Measurements from ENCODE around the gene UCKL1. TPM values are rescaled to one million over a fixed set of nuclear protein-coding genes. Genes with fewer than 3 reads are reported as not detected.

Gene UCKL1
- total and polyA plus RNA-seq, 7 experiments from 2014 or later = 20.5 to 49.0 (median 44.8) TPM

- ChIA-PET POLR2A (interaction anchor here (1.1 to 2.7 kb wide), 5 partner anchors 10 to 105 kb away, joined by 4 to 21 read pairs (median 12); partner anchors contain the start of genes SAMD10, TCEA2 and TPD52L2), CTCF (interaction anchor here (0.5 to 2.3 kb wide), 2 partner anchors 16 to 86 kb away, joined by 3 to 8 read pairs; no protein-coding TSS in a partner anchor)
- peak overlapping the region in 5 of 10 donors; percentile 22 to 87 (median 85) for H3K4me3 Mint-ChIP-seq
- peak overlapping the region in 6 of 9 donors; percentile 28 to 86 (median 71) for H3K27ac Mint-ChIP-seq
- Histone ChIP-seq H3K4me1 (ENCODE audit: control insufficient read depth in 2 of 2, insufficient read depth in 2 of 2, low read length in 2 of 2) (peaks cover 18 to 26% of the 10 kb centered on the region in 2 donors), H3K27me3 (ENCODE audit: control insufficient read depth in 2 of 2, insufficient read depth in 2 of 2, low read length in 2 of 2) (no peaks in the 10 kb centered on the region), H3K36me3 (ENCODE audit: control insufficient read depth in 2 of 3, insufficient read depth in 3 of 3, low read length in 3 of 3) (peaks cover 0 to 48% (median 0%) of the 10 kb centered on the region in 3 experiments), H3K27ac (ENCODE audit: low read depth, low read length) (peak overlapping the region; percentile 70), H3K9me3 (ENCODE audit: control insufficient read depth in 2 of 3, low read length in 3 of 3) (no peaks in the 10 kb centered on the region), H3K4me3 (ENCODE audit: low read length) (no peak overlapping the region)
- no peaks in the 10 kb centered on the region for H3K27me3 Mint-ChIP-seq
- intact Hi-C loops (cut with micrococcal nuclease) = loop anchor here (1.0 to 5.0 kb wide), 9 partner anchors 11 to 741 kb away; partner anchors contain the start of genes YTHDF1 (in 2 of the 2), ARFRP1 (in 1 of the 2), C20orf204 (in 1 of the 2) and GMEB2 (in 1 of the 2)
- H3K36me3 Mint-ChIP-seq = peaks cover 0 to 10% (median 0%) of the 10 kb centered on the region in 5 donors
- ATAC-seq (no peak), DNase-seq (peak in 1 of 9 donors; percentile 70)
- H3K9me3 Mint-ChIP-seq = peaks cover 0 to 2% (median 0%) of the 10 kb centered on the region in 11 donors
- H3K4me1 Mint-ChIP-seq = peaks cover 19 to 32% (median 27%) of the 10 kb centered on the region in 7 donors
Observed at GRCh38 chr20:63957690-63958441, 1.6 kb upstream of the UCKL1 start.

DNA sequence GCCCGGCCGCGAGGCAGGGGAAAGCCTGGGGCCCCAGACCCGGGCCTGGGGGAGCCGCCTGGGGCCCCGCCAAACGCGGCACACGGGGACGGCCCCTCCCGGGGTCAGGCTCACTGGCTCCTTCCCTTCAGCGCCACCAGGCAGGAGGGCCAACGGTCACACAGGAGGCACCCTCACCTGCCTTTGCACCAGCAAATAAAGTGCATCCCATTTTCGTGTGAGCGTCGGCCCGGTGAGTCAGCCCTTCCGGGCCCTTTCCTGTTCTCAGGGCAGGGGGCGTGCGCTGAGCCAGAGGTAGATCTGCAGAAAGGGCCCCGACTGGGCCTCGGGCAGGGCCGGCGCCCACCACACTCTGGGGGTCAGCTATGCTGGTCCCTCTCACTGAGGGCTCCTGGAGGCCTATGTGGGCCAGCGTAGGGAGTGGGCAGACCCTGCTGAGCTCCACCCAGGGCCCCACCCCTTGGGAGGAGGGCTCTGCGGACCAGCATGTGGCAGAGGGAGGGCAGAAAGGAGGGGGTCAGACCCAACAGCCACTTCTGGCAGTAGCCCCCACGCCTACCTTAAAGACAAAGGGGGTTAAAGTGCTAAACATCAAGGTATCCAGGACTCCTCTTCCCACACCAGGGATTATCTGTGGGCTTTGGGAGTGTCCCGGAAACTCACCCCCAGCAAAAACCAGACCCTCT is 931 bp upstream of the UCKL1 start:
- H3K36me3 ChIP-seq (ENCODE audit: control insufficient read depth in 2 of 3, insufficient read depth in 3 of 3, low read length in 3 of 3) = peaks cover 0 to 46% (median 0%) of the 10 kb centered on the region in 3 experiments
- peak overlapping the region in 8 of 9 donors; percentile 36 to 86 (median 71) for H3K27ac Mint-ChIP-seq
- peak overlapping the region; percentile 62 for H3K4me3 ChIP-seq (ENCODE audit: low read length)

DNA sequence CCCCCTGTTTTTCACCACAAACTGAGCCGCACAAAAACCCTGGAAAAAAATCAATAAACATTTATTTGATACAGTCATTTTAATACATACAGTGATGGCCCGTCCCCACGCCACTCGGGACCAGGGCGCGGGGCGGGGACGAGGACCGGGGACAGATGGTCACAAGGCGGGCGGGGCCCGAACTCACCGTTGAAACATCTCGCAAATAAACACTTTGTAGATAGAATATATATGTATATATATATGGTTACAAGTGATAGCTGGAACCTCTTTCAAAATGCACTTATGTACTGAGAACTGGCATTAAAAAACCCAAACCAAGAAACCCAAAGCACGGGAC is 418 bp upstream of the UCKL1 start:
- Mint-ChIP-seq H3K27ac (peak overlapping the region; percentile 32 to 89 (median 80)), H3K4me3 (peak overlapping the region; percentile 79 to 87 (median 86)), H3K4me1 (peaks cover 19 to 37% (median 27%) of the 10 kb centered on the region in 7 donors), H3K36me3 (peaks cover 0 to 7% (median 0%) of the 10 kb centered on the region in 5 donors), H3K9me3 (peaks cover 0 to 4% (median 0%) of the 10 kb centered on the region in 11 donors), H3K27me3 (no peaks in the 10 kb centered on the region)
- Histone ChIP-seq H3K36me3 (ENCODE audit: control insufficient read depth in 2 of 3, insufficient read depth in 3 of 3, low read length in 3 of 3) (peaks cover 0 to 41% (median 0%) of the 10 kb centered on the region in 3 experiments), H3K4me3 (ENCODE audit: low read length) (peak overlapping the region; percentile 62), H3K4me1 (ENCODE audit: control insufficient read depth in 2 of 2, insufficient read depth in 2 of 2, low read length in 2 of 2) (peaks cover 18 to 26% of the 10 kb centered on the region in 2 donors), H3K27ac (ENCODE audit: low read depth, low read length) (peak overlapping the region; percentile 70), H3K9me3 (ENCODE audit: control insufficient read depth in 2 of 3, low read length in 3 of 3) (no peaks in the 10 kb centered on the region), H3K27me3 (ENCODE audit: control insufficient read depth in 2 of 2, insufficient read depth in 2 of 2, low read length in 2 of 2) (no peaks in the 10 kb centered on the region)
- peak; percentile 16 for ATAC-seq
- POLR2A ChIA-PET = interaction anchor here (0.9 to 2.7 kb wide), 14 partner anchors 11 to 298 kb away, joined by 3 to 21 read pairs (median 4); partner anchors contain the start of genes LIME1, RTEL1, SAMD10 and TCEA2
- DNase-seq = no peak
- intact Hi-C loops (cut with micrococcal nuclease) = loop anchor here (1.0 to 5.0 kb wide), 22 partner anchors 13 to 740 kb away; partner anchors contain the start of genes ARFRP1 (in 2 of the 2), GMEB2 (in 2 of the 2), TCEA2 (in 2 of the 2) and TPD52L2 (in 2 of the 2)
- CTCF ChIA-PET = interaction anchor here (1.0 to 1.2 kb wide), 2 partner anchors 17 to 103 kb away, joined by 3 read pairs; no protein-coding TSS in a partner anchor

More for the DNA sequence above, 931 bp upstream of the UCKL1 start:
- Mint-ChIP-seq H3K27me3 (no peaks in the 10 kb centered on the region), H3K9me3 (peaks cover 0 to 4% (median 0%) of the 10 kb centered on the region in 11 donors), H3K4me1 (peaks cover 19 to 37% (median 27%) of the 10 kb centered on the region in 7 donors), H3K36me3 (peaks cover 0 to 7% (median 0%) of the 10 kb centered on the region in 5 donors), H3K4me3 (peak overlapping the region; percentile 59 to 87 (median 84))
- intact Hi-C loops (cut with micrococcal nuclease) = loop anchor here (1.0 to 5.0 kb wide), 9 partner anchors 12 to 740 kb away; partner anchors contain the start of genes YTHDF1 (in 2 of the 2), ARFRP1 (in 1 of the 2), C20orf204 (in 1 of the 2) and GMEB2 (in 1 of the 2)
- Histone ChIP-seq H3K9me3 (ENCODE audit: control insufficient read depth in 2 of 3, low read length in 3 of 3) (no peaks in the 10 kb centered on the region), H3K27ac (ENCODE audit: low read depth, low read length) (peak overlapping the region; percentile 70), H3K4me1 (ENCODE audit: control insufficient read depth in 2 of 2, insufficient read depth in 2 of 2, low read length in 2 of 2) (peaks cover 18 to 26% of the 10 kb centered on the region in 2 donors), H3K27me3 (ENCODE audit: control insufficient read depth in 2 of 2, insufficient read depth in 2 of 2, low read length in 2 of 2) (no peaks in the 10 kb centered on the region)
- POLR2A ChIA-PET = interaction anchor here (1.0 to 2.7 kb wide), 12 partner anchors 10 to 299 kb away, joined by 3 to 21 read pairs (median 4); partner anchors contain the start of genes RTEL1, SAMD10, TCEA2 and TPD52L2
- CTCF ChIA-PET = interaction anchor here (0.5 to 2.3 kb wide), 3 partner anchors 16 to 102 kb away, joined by 3 to 8 read pairs (median 3); no protein-coding TSS in a partner anchor
- ATAC-seq = peak; percentile 3
- DNase-seq = peak in 2 of 9 donors; percentile 55 to 74

DNA sequence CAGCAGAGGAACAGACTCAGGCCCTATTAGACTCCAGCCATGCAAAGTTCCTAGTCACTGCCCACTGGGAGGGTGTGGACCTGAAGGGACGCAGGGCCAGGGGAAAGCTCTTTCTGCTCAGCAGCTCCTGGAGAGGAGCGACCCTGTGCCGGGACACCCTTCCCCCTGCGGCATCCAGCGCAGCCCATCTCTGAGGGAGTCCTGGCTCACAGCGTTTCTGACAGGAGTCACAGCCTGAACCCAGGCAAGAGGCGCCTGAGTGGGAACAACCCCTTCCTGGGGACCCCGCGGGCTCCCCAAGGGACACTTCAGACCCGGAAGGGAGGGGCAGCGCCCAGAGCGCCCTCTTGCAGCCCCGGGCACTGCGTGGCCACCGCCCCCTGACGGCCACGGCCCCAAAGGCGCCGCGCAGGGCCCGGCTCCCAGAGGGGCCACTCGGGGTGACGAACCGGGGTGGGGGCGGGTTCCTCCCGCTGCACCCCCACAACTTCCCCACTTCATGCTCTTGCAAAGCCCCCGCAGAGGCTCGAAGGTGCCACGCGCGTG is 862 bp downstream of the UCKL1 start:
- Mint-ChIP-seq H3K27me3 (no peaks in the 10 kb centered on the region), H3K27ac (peak overlapping the region in 4 of 9 donors; percentile 22 to 83 (median 69)), H3K9me3 (peaks cover 0 to 4% (median 0%) of the 10 kb centered on the region in 11 donors), H3K36me3 (peaks cover 0 to 7% (median 0%) of the 10 kb centered on the region in 5 donors), H3K4me3 (peak overlapping the region; percentile 79 to 87 (median 83)), H3K4me1 (peaks cover 19 to 37% (median 27%) of the 10 kb centered on the region in 7 donors)
- Histone ChIP-seq H3K27me3 (ENCODE audit: control insufficient read depth in 2 of 2, insufficient read depth in 2 of 2, low read length in 2 of 2) (no peaks in the 10 kb centered on the region), H3K36me3 (ENCODE audit: control insufficient read depth in 2 of 3, insufficient read depth in 3 of 3, low read length in 3 of 3) (peaks cover 0 to 32% (median 0%) of the 10 kb centered on the region in 3 experiments), H3K9me3 (ENCODE audit: control insufficient read depth in 2 of 3, low read length in 3 of 3) (no peaks in the 10 kb centered on the region), H3K4me1 (ENCODE audit: control insufficient read depth in 2 of 2, insufficient read depth in 2 of 2, low read length in 2 of 2) (peaks cover 18 to 26% of the 10 kb centered on the region in 2 donors), H3K4me3 (ENCODE audit: low read length) (peak overlapping the region; percentile 87), H3K27ac (ENCODE audit: low read depth, low read length) (peak overlapping the region; percentile 93)
- intact Hi-C loops (cut with micrococcal nuclease) = loop anchor here (1.0 to 5.0 kb wide), 5 partner anchors 46 to 738 kb away; partner anchors contain the start of genes C20orf204 (in 1 of the 2), GMEB2 (in 1 of the 2), PTK6 (in 1 of the 2) and YTHDF1 (in 1 of the 2)
- peak; percentile 20 for ATAC-seq
- ChIA-PET POLR2A (interaction anchor here (0.9 to 2.7 kb wide), 3 partner anchors 12 to 111 kb away, joined by 3 to 21 read pairs (median 6); no protein-coding TSS in a partner anchor), CTCF (interaction anchor here (0.6 to 0.8 kb wide), 2 partner anchors 19 to 25 kb away, joined by 3 to 6 read pairs; no protein-coding TSS in a partner anchor)
- peak in 2 of 9 donors; percentile 49 to 66 for DNase-seq

GRCh38 chr20:63953764-63954429 is 2.3 kb downstream of the UCKL1 start:
- Mint-ChIP-seq H3K36me3 (peaks cover 0 to 5% (median 0%) of the 10 kb centered on the region in 5 donors), H3K4me3 (peak overlapping the region; percentile 65 to 87 (median 82)), H3K9me3 (peaks cover 0 to 4% (median 0%) of the 10 kb centered on the region in 11 donors), H3K4me1 (peaks cover 28 to 48% (median 36%) of the 10 kb centered on the region in 7 donors), H3K27ac (peak overlapping the region; percentile 26 to 78 (median 67)), H3K27me3 (no peaks in the 10 kb centered on the region)
- H3K9me3 ChIP-seq (ENCODE audit: control insufficient read depth in 2 of 3, low read length in 3 of 3) = no peaks in the 10 kb centered on the region
- no peaks in the 10 kb centered on the region for H3K27me3 ChIP-seq (ENCODE audit: control insufficient read depth in 2 of 2, insufficient read depth in 2 of 2, low read length in 2 of 2)
- intact Hi-C loops (cut with micrococcal nuclease) = no loop called here
- H3K4me1 ChIP-seq (ENCODE audit: control insufficient read depth in 2 of 2, insufficient read depth in 2 of 2, low read length in 2 of 2) = peaks cover 27 to 30% of the 10 kb centered on the region in 2 donors
- ATAC-seq = no peak
- H3K36me3 ChIP-seq (ENCODE audit: control insufficient read depth in 2 of 3, insufficient read depth in 3 of 3, low read length in 3 of 3) = peaks cover 0 to 19% (median 0%) of the 10 kb centered on the region in 3 experiments
- no peak overlapping the region for H3K27ac ChIP-seq (ENCODE audit: low read depth, low read length)
- ChIA-PET CTCF (no interaction called here), POLR2A (interaction anchor here (1.5 kb wide), 1 partner anchor 15 kb away, joined by 4 read pairs; no protein-coding TSS in a partner anchor)
- H3K4me3 ChIP-seq (ENCODE audit: low read length) = no peak overlapping the region
- DNase-seq = no peak
